ENCODE measurements around the gene USE1.

Gene USE1

GRCh38 chr19:17237747-17238706 is 22.9 kb downstream of the USE1 start:
- no peak for DNase-seq

- DNase-seq: no peak
Observed at GRCh38 chr19:17240062-17240752, 25.1 kb downstream of the USE1 start.

GRCh38 chr19:17240826-17241399 is 25.8 kb downstream of the USE1 start:
- no peak for DNase-seq

- DNase-seq: no peak
Observed at GRCh38 chr19:17242431-17243208, 27.5 kb downstream of the USE1 start.

- no peak for DNase-seq
Observed at GRCh38 chr19:17243211-17243829, 28.2 kb downstream of the USE1 start.

- DNase-seq: no peak
Observed at GRCh38 chr19:17243830-17244617, 28.9 kb downstream of the USE1 start.

GRCh38 chr19:17244618-17245534 is 29.7 kb downstream of the USE1 start:
- DNase-seq: no peak

- no peak for DNase-seq
Observed at GRCh38 chr19:17245535-17245984, 30.4 kb downstream of the USE1 start, which contains the start of gene NR2F6. TSS of gene NR2F6 (minus strand) at chr19:17245919. CDS start at chr19:17245220, 699 bp downstream.

- DNase-seq: no peak
Observed at GRCh38 chr19:17246681-17247425, 31.7 kb downstream of the USE1 start.

GRCh38 chr19:17248011-17248776 is 33.0 kb downstream of the USE1 start:
- peak; percentile 20 for DNase-seq

- no peak for DNase-seq
Observed at GRCh38 chr19:17249887-17250548, 34.9 kb downstream of the USE1 start.

GRCh38 chr19:17254636-17255035 is 39.5 kb downstream of the USE1 start:
- DNase-seq: no peak

- peak; percentile 17 for DNase-seq
Observed at GRCh38 chr19:17255150-17255621, 40.0 kb downstream of the USE1 start.

- DNase-seq: no peak
Observed at GRCh38 chr19:17256130-17256529, 41.0 kb downstream of the USE1 start.

- DNase-seq: no peak
Observed at GRCh38 chr19:17259118-17259780, 44.1 kb downstream of the USE1 start.

- DNase-seq: no peak
Observed at GRCh38 chr19:17259934-17260333, 44.8 kb downstream of the USE1 start.

GRCh38 chr19:17260842-17261325 is 45.7 kb downstream of the USE1 start:
- peak; percentile 86 for DNase-seq

Data from NCI-H2171 treated with DMSO at 0.1 percent for 48 hours (cell line).